HK-2 (cell line): ENCODE results near the gene KIRREL3.

Experiments used
- DNase-seq: peaks from one replicate; pipeline ENCODE4 v3.0.0-alpha.2; 2018; ENCODE audit not compliant: unreplicated experiment

Gene KIRREL3

DNA sequence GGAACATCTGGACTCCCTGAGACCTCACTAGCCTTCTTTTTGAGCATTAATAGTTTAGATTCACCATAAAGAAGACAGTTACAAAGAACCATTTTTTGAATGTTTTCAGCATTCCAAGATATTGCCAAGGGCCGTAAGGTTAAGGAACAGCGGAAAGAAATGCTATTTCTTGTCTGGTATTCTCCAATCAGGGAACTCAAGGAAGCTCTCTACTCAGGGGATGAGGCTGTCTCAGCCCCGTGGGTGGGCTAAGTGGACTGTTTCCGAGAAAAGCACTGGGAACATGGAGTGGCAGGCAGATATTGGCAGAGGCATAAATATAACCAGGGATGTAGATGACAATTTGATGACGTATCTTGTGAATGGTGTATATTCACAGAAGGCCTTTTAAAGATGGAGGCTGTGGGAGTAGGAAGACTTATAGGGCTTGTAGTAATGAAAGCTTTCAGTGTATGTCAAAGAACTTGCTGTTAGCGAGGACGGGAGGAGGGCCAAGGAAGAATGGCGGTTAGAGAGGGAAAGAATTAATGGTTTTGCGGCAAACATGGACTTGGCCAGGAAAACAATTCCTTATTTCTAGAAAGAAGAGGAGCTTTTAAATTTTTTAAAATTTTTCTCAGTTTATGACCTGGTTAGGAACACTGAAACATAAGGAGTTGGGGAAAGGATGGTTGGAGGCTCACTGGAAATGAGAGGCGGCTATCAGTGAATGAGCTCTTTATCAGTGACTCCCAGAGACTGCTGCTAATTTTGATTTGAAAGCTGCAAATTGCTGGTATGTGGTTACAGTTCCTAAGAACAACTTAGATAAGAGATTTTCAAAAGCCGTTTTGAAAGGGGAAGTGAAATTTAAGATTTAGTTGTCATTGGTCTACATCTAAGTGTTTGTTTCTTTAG lies 580.5 kb downstream of the KIRREL3 start:
- DNase-seq: no peak

DNA sequence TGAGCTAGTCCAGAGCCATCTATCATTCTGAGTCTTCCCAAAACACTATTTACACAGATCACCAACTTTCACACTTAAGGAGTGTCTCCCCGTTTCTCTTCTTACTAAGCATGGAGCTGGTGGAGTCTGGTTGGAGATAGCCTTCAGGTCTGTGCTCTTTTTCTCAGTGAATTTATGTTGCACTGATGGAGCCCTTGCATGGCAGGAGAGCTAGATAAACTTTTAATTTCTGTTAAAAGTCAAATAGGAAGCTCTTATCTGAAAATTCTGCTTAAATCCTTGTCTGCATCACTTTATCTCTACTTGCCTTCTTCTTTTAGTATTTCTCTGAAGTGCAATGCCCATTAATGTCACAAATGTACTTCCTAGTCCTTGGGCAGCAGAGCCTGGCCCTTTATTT lies 581.7 kb downstream of the KIRREL3 start:
- DNase-seq: no peak

GRCh38 chr11:126417091-126417862 lies 583.3 kb downstream of the KIRREL3 start:
- no peak for DNase-seq

DNA sequence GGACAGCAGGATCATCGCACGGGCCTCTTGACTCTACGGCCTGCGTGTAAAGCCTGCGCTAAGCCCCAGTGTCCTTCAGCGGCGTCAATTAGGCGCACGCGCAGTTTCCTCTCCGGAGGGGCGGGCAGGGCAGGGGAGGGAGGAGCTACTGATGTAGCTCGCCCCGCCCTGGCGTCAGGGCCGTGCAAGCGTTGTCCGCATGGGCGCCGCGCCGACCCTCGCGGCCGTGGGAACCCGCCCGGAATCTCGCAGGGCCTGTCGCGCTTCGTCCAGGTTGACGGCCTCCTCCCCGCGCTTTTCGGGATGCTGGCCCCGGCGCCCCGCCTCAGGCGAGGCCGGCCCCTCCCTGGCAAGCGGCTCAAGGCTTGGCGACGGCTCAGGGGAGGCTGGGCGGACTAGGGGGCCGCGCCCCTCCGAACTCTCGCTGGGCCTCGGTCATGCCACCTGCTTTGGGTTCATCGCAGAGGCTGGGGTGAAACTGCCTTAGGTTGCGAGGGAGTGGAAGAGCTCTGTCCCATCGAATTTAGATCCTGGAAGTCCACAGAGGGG lies 584.0 kb downstream of the KIRREL3 start:
- no peak for DNase-seq

DNA sequence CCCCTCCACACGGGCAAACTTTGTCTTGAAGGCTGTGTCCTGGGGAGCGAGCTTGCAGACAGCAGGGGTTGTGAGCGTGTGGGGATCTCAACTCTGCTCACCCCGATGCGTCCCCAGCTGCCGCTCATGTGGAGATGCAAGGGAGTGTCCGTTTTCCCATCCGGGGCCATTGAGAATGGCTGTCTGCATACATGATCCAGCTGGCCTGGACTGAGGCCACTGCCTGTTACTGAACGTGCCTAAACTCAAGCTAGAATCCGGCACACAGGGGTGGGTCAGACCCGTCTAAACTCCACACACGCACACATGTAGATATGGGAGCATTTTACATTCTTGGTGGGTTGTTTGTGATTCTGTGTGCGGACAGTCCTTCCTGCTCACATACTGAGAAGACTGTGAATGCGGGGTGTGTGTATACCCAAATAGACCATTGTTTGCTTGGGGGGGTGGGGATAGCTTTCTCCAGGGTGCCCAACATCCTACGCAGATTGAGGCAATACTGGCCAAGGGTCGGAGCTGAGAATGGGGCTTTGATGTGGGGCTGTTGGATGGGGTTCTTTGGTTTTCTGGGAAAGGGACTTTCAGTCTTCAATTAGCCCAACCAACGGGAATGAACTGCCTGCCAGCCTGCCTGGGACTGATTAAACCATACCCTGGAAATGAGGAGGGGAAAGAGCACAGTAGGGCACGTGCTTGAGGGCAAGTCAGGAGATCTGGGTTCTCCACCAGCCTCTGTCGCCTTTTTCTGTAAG lies 584.7 kb downstream of the KIRREL3 start:
- no peak for DNase-seq

- no peak for DNase-seq
These were observed 585.4 kb downstream of the KIRREL3 start for GRCh38 chr11:126415128-126415527.

DNA sequence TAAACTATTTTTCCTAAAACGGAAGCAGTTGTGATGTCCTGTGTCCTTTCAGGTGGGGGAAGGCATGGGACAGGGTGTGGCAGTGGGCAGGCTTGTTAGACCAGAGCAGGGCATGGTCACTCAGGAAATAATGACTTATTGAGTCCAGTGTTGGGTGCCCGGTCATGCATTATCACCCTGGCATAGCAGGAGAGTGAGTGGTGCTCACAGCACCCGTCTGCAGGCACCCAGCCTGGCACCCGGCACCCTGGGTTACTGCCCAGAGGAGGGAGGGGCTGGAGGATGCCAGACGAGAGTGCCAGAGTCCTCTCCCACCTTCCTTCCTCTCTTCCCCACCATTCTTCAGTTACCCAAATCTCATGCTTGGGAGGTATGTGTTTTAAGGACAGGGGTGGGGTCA lies 586.0 kb downstream of the KIRREL3 start:
- no peak for DNase-seq

DNA sequence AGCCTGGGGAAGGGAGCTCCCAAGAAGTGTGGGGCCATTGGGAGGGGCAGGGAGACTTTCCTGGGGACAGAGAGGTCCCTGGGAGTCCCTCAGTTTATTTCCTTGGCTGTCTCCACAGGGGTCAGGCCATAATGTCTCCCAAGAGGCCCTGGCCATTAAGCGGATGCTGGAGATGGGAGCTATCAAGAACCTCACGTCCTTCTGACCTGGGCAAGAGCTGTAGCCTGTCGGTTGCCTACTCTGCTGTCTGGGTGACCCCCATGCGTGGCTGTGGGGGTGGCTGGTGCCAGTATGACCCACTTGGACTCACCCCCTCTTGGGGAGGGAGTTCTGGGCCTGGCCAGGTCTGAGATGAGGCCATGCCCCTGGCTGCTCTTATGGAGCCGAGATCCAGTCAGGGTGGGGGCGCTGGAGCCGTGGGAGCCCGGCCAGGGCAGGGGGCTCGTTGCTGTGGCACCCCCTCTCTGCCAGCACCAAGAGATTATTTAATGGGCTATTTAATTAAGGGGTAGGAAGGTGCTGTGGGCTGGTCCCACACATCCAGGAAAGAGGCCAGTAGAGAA lies 586.6 kb downstream of the KIRREL3 start:
- no peak for DNase-seq

DNA sequence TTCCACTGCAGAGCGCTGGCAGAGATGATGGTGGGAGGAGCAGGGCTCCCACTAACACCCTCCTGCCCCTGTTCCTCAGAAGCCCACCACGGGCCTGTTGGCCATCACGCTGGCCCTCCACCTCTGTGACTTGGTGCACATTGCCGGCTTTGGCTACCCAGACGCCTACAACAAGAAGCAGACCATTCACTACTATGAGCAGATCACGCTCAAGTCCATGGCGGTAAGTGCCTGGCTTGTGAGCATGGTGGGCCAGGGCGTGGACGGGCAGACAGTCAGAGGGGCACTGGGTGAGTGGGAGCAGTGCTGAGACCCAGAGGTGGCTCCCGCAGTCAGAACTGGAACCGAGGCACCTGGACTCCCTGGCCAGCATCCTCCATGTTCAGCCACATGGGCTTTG lies 587.1 kb downstream of the KIRREL3 start:
- DNase-seq: no peak

DNA sequence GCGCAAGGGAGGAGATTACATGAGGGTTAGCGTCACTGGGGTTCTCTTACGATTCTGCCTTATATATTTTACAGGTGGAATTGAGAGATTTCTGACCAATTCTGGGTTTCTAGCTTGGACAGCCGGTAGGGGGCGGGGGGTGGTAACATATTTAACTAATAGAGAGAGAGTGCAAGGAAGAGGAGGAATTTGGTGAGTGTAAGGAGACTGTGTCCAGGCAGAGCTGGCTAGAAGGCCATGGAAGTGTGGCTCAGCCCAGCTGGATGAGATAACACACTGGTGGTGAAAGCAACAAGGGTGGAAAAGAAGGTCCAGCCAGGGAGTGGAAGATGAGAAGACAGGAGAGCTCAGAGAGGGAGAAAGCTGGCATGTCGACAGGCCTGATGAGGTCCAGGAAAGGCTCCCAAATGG lies 588.6 kb downstream of the KIRREL3 start:
- DNase-seq: no peak

DNA sequence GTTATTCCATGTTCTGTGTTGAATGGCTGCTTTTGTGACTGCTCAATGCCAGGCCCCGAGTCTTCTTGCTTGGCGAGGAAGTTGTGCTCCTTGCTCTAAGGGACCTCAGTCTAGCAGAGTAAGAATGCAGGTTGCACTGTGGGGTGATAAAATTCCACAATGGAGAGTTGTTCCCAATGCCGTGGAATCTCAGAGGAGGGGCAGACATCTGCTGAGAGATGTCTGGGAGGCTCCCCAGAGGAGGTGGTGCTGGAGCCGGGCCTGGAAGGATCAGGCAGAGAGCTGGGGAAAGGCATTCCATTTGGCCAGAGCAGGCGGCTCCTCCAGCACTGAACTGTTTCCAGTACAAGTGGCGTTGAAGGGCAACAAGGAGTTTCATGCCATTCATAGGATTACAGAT lies 589.9 kb downstream of the KIRREL3 start:
- no peak for DNase-seq

GRCh38 chr11:126409620-126409985 lies 591.0 kb downstream of the KIRREL3 start:
- DNase-seq: no peak

DNA sequence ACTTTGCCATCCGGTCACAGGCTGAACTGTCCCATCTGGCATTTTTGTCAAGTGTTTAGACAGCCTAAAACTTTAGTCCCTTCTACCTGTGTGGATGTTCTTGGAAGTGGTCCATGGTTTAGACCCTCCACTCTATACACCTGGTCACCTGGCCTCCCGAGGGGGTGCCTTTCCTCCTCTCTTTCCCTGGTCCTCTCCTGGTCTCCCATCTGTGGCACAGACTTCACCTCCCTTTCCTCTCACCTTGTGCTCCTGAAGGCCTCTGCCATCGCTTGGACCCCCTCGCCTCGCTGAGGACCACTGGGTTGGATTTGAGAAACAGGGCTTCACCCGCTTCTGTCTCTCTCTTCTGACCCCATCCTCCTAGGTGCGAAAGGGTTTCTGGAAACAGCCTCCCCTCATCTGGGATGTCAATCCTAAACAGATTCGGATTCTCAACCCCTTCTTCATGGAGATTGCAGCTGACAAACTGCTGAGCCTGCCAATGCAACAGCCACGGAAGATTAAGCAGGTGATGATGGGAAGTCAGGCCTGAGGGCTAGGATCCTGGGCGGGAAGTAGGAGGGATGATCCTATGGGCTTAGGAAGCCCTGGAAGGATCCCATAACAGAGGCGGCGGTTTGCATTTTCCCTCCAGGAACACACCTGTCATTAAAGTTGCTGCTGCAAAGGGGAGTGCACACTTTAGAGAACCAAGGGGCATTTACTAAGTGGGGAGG lies 591.5 kb downstream of the KIRREL3 start:
- no peak for DNase-seq

DNA sequence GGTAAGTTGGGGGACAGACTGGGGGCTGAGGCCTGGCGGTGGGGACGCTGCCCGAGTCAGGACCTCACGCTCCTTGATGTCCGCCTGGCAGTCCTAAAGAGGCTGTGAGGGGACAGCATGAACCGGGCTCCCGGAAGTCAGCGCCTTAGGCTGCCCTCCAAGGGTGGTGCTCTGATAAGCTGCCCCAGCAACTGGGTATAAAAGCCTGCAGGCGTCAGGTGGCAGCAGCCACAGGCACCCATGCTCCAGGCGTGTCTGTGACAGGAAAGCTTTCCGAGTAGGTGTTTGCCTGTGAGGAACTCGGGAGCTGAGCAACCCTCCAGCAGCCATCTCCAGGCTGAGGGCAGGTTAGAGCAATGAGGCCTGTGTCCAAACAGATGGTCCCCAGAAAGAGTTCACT lies 592.1 kb downstream of the KIRREL3 start:
- no peak for DNase-seq

GRCh38 chr11:126407682-126408288 lies 592.8 kb downstream of the KIRREL3 start:
- DNase-seq: no peak

GRCh38 chr11:126407101-126407521 lies 593.5 kb downstream of the KIRREL3 start:
- DNase-seq: no peak

GRCh38 chr11:126406368-126406767 lies 594.2 kb downstream of the KIRREL3 start:
- DNase-seq: no peak

- no peak for DNase-seq
These were observed 594.7 kb downstream of the KIRREL3 start for GRCh38 chr11:126405906-126406305.

DNA sequence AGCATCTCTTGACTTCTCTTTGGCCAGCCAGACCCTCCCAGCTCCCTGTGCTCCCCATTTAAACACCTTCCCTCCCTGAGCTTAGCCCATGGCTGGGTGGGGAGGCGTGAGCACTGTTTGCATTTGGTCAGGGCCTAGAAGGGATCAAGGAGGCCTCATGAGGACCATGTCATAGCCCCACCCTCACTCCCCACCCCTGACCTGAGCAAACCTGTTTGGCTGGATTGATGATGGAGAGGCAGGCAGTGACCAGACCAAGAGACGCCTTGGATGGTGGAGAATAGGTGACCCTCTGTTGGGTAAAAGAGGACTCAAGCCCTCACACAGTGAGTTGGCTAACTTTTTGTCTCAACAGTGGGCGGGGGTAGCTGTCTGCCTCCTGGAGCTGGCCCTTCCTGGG lies 595.2 kb downstream of the KIRREL3 start:
- DNase-seq: no peak

GRCh38 chr11:126404367-126404766 lies 596.2 kb downstream of the KIRREL3 start:
- no peak for DNase-seq

- DNase-seq: no peak
These were observed 596.9 kb downstream of the KIRREL3 start for GRCh38 chr11:126403658-126404057.
